IPS-11a (cell line): ENCODE data around the gene C4orf50.

Source experiments
- H3K4me3 ChIP-seq: one replicate; pipeline ENCODE4 v1.5.1; 2013; ENCODE audit warnings: low read depth, low read length, control low read depth

C4orf50 gene

GRCh38 chr4:5973033-5973432, 45.2 kb downstream of the C4orf50 start:
- no peak overlapping the region for H3K4me3 ChIP-seq

- no peak overlapping the region for H3K4me3 ChIP-seq
Observed at GRCh38 chr4:5972571-5972970, 45.7 kb downstream of the C4orf50 start.

- no peak overlapping the region for H3K4me3 ChIP-seq
Observed at GRCh38 chr4:5971078-5971450, 47.2 kb downstream of the C4orf50 start.

GRCh38 chr4:5970381-5971077, 47.7 kb downstream of the C4orf50 start:
- H3K4me3 ChIP-seq, result no peak overlapping the region

GRCh38 chr4:5969777-5970176, 48.5 kb downstream of the C4orf50 start:
- no peak overlapping the region for H3K4me3 ChIP-seq

GRCh38 chr4:5969336-5969735, 48.9 kb downstream of the C4orf50 start:
- H3K4me3 ChIP-seq, result no peak overlapping the region

- no peak overlapping the region for H3K4me3 ChIP-seq
Observed at GRCh38 chr4:5968246-5968645, 50.0 kb downstream of the C4orf50 start.

- H3K4me3 ChIP-seq, result no peak overlapping the region
Observed at GRCh38 chr4:5967783-5968182, 50.4 kb downstream of the C4orf50 start.

- no peak overlapping the region for H3K4me3 ChIP-seq
Observed at GRCh38 chr4:5965225-5965624, 53.0 kb downstream of the C4orf50 start.

GRCh38 chr4:5964030-5964429, 54.2 kb downstream of the C4orf50 start:
- no peak overlapping the region for H3K4me3 ChIP-seq

GRCh38 chr4:5963611-5964010, 54.6 kb downstream of the C4orf50 start:
- no peak overlapping the region for H3K4me3 ChIP-seq

GRCh38 chr4:5962416-5962815, 55.8 kb downstream of the C4orf50 start:
- no peak overlapping the region for H3K4me3 ChIP-seq

GRCh38 chr4:5960252-5960880, 57.9 kb downstream of the C4orf50 start:
- H3K4me3 ChIP-seq, result no peak overlapping the region

- H3K4me3 ChIP-seq, result no peak overlapping the region
Observed at GRCh38 chr4:5959211-5959982, 58.8 kb downstream of the C4orf50 start.

- H3K4me3 ChIP-seq, result no peak overlapping the region
Observed at GRCh38 chr4:5958199-5958735, 60.0 kb downstream of the C4orf50 start.

GRCh38 chr4:5957076-5957475, 61.2 kb downstream of the C4orf50 start:
- no peak overlapping the region for H3K4me3 ChIP-seq

- no peak overlapping the region for H3K4me3 ChIP-seq
Observed at GRCh38 chr4:5956285-5957021, 61.8 kb downstream of the C4orf50 start.

GRCh38 chr4:5955856-5956255, 62.4 kb downstream of the C4orf50 start:
- H3K4me3 ChIP-seq, result no peak overlapping the region

- H3K4me3 ChIP-seq, result no peak overlapping the region
Observed at GRCh38 chr4:5955201-5955821, 62.9 kb downstream of the C4orf50 start.

- no peak overlapping the region for H3K4me3 ChIP-seq
Observed at GRCh38 chr4:5954056-5954760, 64.0 kb downstream of the C4orf50 start.
